GM18858 (cell line): ENCODE data around the gene LMNA.
"Not testable (repeated sequence)": the region's sequence is repeated elsewhere in the genome, so short reads cannot be mapped to it uniquely, and the experiment has no call there.

ENCODE experiments used
- ATAC-seq: cut with Tn5 transposase; IDR thresholded peaks from one replicate; pipeline ENCODE4 v1.9.1; 2021; ENCODE audit not compliant: unreplicated experiment

Gene LMNA

GRCh38 chr1:156114101-156114918, at the start of gene LMNA:
TSS of gene LMNA (plus strand) at chr1:156114711. CDS start at chr1:156114919, 208 bp downstream.
- peak; percentile 49 for ATAC-seq

- ATAC-seq, result no peak
Observed at GRCh38 chr1:156065212-156065611, 49.3 kb upstream of the LMNA start.

- no peak for ATAC-seq
Observed at GRCh38 chr1:156065871-156066270, 48.6 kb upstream of the LMNA start.

GRCh38 chr1:156067262-156067661, 47.2 kb upstream of the LMNA start:
- no peak for ATAC-seq

GRCh38 chr1:156069490-156070455, 44.7 kb upstream of the LMNA start:
- ATAC-seq, result no peak

- ATAC-seq, result no peak
Observed at GRCh38 chr1:156070548-156070947, 44.0 kb upstream of the LMNA start.

- ATAC-seq, result not testable (repeated sequence)
Observed at GRCh38 chr1:156071332-156071816, 43.1 kb upstream of the LMNA start.

GRCh38 chr1:156072251-156072650, 42.3 kb upstream of the LMNA start:
- ATAC-seq, result no peak

GRCh38 chr1:156073110-156073687, 41.3 kb upstream of the LMNA start:
- no peak for ATAC-seq

- ATAC-seq, result no peak
Observed at GRCh38 chr1:156073740-156074139, 40.8 kb upstream of the LMNA start.

- ATAC-seq, result no peak
Observed at GRCh38 chr1:156074661-156075060, 39.9 kb upstream of the LMNA start.

GRCh38 chr1:156075162-156075561, 39.3 kb upstream of the LMNA start:
- no peak for ATAC-seq

- ATAC-seq, result no peak
Observed at GRCh38 chr1:156075775-156076204, 38.7 kb upstream of the LMNA start.

- ATAC-seq, result no peak
Observed at GRCh38 chr1:156076609-156077429, 37.7 kb upstream of the LMNA start.

GRCh38 chr1:156077430-156077760, 37.1 kb upstream of the LMNA start:
- ATAC-seq, result no peak

- no peak for ATAC-seq
Observed at GRCh38 chr1:156078728-156079127, 35.8 kb upstream of the LMNA start.

- ATAC-seq, result no peak
Observed at GRCh38 chr1:156079762-156080161, 34.7 kb upstream of the LMNA start.

GRCh38 chr1:156080241-156080862, 34.2 kb upstream of the LMNA start:
- no peak for ATAC-seq

GRCh38 chr1:156080863-156081179, 33.7 kb upstream of the LMNA start:
- no peak for ATAC-seq
